DMS153 (cell line): ENCODE data around the gene ITPR1.

Experiments
- DNase-seq: peaks from one replicate; lab custom pipeline; 2025; lab: John Stamatoyannopoulos, UW

The ITPR1 gene

DNA sequence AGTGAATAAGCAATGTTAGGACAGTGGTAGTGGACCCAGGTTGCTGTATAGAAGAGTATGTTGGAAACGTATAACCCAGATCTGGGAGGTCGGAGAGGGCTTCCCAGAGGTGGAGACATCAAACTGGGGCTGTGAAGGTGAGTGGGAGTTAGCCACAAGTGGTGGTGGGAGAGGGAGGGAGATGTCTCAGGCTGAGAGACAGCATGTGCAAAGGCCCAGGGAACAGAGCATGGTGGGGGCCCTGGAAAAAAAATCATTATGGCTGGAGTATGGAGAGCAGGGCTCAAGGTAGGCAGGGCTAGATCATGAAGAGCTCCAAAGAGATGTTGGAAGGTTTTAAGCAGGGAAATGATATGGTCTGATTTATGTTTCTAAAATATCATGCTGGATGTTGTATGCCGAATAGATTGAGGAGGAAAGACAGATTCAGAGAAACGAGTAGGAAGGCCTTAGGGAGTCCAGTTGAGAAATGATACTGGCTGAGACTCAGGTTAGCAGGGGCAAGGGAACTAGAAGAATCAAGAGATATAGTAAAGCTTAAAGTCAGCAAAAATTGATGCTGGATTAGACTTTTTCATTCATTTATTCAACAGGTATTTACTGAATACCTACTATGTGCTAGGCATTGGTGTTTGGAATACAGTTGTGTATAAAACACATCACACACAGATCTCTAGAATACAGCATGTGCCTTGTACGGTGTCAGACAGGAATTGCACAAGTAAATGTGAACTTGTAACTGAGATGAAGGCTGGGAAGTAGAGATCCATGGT lies 17.0 kb downstream of the ITPR1 start:
- DNase-seq: no peak

DNA sequence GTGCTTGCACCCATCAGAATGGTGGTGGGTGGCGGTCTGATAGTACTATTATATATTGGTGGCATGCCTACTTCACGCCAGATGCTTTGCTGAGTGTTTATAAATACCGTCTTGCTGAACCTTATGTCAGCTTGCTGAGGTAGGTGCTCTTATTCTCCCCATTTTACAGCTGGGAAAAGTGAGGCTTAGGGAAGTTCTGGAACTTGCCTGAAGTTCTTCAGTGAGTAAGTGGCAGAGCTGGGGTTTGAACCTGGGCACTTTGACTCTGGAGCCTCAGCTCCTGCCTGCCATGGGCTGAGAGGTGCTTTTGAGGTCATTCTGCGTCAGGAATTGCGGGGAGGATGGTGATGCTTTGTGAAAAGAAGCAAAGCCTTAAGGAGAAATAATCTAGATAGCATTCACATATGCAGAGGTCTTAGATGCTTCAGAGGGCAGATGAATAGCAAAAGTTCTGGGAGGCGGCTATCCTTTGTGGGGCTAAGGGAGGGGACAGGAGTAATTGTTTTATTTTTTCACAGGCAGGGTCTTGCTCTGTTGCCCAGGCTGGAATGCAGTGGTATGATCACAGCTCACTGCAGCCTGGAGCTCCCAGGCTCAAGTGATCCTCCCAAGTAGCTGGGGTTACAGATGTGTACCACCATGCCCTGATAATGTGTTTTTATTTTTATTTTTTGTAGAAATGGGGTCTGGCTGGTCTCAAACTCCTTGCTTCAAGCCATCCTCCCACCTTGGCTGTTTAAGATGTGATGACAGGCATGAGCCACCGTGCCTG lies 18.5 kb downstream of the ITPR1 start:
- no peak for DNase-seq

DNA sequence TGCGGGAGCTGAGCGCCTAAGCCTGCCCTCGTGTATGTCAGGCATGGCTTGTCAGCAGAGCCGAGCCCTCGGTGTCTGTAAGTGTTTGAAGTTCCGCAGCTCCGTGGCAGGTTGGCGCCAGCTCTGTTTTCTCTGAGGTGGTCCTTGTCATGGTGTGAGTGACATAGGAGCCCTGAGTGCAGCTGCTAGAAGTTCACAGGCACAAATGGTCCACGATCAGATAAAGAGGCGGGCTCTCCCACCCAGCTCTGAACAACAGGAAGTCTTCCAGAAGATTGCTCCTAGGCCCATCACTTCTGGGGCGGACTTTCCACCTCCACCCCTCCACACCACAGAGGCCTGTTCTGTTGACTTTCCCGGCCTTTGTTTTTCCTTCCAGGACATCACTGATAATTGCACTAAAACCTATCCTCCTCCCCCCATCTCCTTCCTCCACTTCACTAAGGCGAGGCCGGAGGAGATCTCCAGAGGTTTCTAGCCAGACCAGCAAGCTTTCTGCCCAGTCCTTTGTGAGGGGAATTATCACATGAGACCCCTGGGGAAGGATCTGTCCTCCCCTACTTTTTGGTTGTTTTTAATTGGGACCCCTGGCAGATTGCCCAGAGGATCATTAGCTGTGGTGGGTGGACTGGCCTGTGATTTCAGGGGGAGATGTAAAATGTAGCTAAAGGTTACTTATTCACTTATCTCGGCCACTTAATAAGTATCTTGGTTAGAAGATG lies 19.9 kb downstream of the ITPR1 start:
- no peak for DNase-seq

DNA sequence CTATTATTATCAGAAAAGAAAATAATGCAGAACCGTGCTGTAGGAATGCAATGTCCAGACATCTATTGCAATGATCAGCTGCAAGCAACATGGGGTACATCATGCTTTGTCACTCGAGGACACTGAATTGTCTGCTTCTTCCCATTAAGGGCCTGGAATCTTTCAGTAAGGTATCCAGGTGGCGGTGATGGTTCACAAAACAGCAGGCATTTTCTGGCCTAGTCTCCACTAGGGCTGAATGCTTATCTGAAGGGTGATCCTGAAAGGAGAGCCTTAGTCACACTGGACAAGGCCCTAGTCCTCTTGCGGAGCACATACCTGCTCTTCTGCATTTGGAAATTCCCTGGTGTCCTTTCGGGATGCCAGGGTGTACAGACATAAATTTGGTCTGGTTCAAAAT lies 21.2 kb downstream of the ITPR1 start:
- DNase-seq: no peak

DNA sequence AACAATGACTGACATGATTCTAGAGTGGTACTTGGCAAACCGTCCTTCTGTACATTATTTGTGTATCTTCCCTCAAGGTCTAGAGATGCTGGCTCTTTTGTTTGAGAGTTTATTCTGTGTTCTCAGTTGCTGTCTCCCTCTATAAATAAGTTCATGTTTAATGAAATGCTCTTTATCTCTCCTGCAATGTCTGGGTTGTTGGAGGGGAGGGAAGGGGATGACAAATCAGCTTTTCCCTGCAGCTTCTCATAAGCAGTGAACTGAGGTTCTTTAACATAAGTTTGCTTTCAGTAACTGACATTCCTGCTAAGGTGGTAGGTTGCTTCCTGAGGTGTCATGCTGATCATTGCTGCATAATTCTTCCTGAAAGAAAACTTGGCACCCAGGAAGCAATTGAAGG lies 21.8 kb downstream of the ITPR1 start:
- no peak for DNase-seq

DNA sequence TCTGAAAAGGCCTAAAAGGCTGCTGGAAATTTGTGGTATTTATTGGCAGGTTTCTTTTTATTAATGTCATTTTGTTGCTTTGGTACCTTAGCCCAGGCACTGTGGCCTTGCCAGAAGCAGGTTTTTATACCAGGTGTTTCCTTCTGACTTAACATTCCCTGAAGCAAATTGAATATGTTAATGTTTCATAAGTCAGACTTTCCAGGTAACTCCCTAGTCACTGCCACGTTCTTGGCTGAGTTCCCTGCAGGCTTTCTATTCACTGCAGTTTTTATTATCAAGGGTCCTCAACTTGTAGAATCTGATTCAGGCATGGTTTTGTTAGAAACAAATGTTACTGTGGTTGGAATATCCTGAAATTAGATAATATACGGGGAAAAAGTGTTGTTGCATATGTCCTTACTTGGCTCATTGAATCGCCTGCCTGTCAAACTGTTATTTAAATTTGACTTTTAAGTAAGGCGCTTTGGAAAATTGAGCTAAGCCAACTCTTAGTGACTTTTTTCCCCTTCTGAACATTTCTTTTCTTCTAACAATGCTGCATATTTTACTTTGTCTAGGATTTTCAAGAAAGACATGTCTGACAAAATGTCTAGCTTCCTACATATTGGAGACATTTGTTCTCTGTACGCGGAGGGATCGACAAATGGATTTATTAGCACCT lies 22.9 kb downstream of the ITPR1 start:
- DNase-seq: no peak

DNA sequence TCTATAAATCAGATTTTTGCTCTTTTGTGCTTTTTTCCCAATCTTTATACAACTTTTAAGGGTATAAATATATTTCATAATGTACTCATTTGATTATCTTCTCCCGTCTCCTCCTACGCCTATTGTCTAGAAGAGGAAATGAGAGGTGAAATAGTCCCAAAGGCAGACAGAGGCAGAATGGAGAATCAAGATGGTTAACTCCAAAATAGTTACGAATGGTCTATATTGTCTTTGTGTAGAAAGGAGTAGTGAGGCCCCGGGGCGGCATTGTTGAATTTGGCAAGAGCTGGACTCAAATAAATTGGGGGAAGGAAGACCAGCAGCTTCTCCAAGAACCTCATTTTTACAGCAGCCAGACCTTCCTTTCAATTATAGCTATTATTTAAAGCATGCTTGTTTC lies 23.9 kb downstream of the ITPR1 start:
- no peak for DNase-seq

DNA sequence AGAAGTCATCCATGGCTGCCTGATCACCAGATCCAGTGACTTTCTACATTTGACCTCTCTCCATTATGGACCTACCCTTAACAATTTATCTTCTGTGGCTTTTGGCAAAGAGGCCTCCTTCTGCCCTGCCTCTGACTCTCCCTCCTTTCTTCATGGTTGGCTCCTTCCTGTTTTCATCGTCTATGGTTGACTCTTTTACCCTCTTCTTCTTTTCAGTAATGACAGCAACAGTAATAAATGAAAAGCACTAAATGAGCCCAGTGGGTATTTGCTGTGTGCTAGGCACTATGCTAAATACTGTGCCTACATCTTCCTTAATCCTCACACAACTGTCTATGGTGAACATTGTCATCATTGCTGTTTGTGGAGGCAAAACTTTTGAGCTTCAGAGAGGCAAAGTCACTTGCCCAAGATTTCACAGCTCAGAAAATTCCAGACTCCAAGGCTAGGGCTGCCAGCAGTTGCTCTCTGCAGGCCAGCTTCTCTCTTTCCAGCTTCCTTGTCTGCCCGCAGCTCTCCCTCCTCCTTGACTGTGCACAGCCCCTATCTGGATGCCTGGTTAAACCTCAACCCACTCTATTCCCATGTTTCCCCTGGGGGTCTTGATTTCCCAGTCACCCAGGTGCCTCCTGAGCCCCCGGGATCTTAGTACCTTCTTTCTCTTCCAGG lies 24.6 kb downstream of the ITPR1 start:
- no peak for DNase-seq

DNA sequence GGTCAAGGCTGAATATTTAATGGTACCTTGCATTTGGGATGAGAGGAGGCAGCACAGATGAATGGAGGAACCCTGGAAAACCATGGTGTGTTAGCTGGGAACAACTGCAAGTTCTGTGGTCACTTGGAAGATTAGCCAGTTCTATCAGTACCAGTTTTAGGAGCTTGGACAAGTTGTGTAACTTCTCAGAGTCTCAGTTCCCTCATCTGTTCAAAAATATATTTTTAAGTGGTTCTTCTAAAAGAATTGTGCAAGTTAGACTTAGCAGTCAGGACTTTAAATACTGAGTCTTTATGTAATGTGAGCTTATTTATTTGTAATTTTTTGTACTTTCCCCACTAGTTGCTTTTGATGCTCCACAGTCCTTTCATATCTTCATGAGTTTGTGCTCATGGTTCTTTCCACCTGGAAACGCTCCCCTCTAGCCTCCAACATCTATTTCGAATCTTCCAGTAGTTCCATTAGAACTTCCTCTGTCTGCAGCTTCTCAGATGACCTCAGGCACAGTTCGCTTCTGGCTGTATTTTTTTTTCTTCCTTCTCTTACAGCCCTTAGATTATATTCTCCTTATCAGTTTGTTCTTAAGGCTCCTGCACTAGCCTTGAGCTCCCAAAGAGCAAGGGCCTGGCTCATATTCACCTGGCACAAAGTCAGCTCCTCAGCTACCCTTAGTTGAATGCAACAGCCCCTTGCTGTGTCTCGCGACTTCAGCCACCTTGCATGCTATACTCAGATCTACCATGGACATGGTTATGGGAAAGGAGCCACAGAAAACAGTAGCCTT lies 27.1 kb downstream of the ITPR1 start:
- no peak for DNase-seq

DNA sequence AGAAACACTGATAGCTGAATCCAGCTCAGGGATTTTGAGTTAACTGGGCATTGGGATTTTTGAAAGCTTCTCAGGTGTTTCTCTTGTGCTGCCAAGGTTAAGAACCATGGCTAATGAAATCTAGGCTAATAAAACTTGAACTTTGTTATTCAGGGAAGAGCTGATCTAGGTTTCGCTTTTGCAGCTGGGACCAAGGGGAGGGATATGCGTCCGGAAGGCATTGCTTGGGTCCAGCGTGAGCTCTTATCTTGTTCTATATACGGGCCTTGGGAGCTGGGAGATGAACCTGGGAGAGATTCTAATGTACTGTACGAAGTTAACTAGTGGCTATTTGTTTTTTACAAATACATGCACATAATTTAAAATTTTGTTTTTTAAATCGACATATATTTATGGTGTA lies 29.8 kb downstream of the ITPR1 start:
- no peak for DNase-seq

DNA sequence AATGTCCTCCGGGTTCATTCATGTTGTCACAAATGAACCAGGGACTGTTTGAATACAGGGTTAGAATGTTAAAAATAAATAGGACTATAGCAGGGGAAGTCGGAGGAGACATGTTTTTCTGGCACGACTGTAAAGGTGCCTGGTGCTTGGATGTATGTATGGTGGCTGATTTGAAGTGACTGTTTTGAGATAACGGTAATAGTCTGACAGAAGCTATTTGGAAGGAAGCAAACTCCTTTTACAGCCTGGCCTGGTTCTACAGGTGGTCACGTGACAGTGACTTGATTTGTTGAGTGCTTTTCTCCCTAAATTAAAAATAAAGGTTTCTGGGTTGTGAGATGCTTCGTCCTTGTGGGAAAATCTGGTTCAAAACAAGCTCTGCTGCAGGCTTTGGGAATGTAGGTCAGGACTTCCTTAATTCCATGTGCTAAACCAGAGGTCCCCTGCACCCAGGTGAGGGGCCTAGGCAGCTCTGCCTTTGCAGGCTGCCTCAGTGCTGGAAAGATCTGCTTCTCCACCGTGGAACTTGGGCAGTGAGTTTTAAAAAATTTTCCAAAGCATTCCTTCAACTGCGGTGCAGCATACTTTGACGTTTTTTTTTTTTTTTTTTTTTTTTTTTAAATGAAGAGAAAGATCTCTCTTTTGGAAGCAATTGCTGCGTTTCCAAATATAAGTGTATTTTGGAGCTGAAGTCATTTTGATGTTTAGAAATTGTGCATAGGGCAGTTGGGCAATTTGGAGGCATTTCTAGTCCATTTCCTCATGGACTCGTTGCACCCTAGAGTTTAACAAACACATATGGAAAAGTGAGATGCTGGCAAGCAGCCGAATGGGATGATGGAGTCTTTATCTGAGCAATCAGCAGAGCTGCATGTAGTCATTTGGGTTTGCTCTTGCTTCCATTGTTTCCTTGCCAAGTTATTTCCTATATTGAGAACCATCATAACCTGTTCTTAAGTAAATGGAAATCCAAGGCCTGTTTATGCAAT lies 30.9 kb downstream of the ITPR1 start:
- DNase-seq: no peak

DNA sequence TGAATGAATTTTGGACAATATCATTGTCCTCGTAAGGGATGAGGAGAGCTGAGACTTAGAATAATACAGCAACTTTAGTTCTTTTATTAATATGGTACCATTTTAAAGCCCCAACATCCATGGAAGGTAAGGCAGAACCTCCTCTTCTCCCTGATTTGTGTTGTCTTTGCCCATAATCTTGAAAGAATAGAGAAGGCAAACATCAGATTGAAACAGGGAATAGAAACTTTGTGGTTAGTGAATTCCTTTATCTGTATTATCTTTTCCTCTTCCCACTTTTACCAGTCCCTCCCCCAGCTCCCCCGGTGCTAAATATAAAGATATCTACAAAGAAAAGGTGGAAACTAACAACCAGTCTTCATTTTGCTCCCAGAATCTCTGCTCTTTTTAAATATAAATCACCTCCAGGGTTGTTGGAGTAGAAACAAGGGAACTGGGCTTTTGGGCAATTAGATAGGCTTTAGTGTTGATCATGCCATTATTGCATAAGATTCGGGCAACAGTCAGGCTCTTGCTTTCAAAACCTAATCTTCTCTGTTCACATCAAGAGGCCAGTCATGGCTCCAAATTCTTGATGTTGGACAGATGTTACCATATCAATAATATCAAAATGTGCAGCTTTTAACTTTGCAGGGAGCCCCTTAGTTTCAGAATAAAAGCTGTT lies 32.5 kb downstream of the ITPR1 start:
- no peak for DNase-seq

DNA sequence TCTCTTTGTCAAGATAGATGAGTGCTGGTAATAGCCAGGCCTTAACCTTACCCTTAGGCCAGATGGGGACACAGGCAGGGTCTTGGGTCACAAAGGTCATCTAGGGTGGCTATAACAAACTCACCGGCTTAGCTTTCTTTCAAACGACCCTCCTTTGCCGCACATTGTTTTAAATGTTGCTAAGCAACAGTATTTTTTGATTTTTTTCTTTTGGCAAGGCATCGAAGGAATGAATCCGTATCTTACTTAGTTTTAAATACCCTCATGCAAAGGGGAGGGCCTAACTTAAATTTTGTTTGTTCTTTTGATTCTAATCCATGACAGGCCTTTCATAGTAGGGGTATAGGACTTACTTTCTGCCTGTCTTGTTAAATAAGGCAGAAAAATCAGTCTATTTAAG lies 35.2 kb downstream of the ITPR1 start:
- no peak for DNase-seq

DNA sequence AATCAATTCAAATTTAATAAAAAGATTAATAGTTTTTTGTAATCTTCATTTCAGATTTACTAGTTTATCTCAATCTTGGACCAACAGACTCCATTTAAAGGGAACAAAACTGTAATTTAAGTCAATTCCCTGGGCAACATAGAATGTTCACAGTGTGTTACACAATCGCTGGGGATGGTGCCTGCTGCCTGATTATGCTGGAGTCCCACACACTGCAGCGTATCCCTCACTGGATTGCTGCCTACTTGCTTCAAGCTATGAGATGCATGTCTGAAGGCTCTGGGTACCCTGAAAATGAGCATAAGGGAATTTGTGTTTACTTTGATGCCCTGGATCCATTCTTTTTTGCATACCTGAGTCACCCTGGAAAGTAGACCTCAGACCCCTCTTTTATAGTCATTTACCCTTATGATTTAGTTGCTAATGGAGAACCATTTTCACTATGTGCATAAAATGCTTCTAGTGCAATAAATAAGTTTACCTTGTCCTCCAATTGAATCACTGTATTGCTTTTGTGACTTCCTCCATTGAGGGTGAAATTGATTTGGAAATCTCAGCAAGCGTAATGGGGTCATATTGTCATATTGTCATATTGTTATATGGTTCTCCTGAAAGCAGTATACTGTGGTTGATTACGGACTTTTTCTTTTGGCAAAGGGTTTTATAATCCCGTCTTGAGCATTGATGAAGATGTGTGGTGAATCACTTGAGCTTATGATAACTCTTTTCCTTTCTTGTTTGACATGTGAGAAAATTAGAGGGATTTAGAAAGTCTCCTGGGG lies 35.9 kb downstream of the ITPR1 start:
- no peak for DNase-seq

DNA sequence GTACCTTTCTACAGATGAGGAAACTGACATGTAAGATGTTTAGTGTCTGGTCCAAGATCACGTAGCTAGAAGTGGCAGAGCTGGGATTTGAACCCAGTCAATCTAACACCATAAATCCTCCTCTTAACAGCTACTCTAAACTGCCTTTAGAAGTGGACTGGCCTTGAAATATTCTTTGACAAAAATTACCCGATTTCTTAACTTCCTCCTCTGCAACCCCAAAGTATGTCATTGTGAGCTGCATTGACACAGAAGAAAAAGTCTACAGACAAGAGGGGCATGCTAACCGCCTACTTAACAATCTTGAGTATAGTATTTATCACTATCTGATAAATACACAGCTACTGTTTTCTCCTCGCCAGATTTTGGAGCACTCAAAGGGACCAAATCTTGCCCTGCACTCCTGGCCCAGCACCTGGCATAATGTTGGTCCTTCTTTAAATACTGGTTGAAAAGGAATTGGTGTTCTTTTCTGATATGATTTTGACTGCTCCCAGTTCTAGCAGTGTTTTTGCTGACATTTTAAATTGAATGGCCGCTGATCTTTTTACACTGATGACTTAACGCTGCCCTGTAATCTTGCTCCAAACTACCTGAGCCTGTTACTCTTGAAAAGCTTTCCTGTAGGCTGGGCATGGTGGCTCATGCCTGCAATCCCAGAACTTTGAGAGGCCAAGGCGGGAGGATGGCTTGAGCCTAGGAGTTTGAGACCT lies 36.9 kb downstream of the ITPR1 start:
- no peak for DNase-seq

DNA sequence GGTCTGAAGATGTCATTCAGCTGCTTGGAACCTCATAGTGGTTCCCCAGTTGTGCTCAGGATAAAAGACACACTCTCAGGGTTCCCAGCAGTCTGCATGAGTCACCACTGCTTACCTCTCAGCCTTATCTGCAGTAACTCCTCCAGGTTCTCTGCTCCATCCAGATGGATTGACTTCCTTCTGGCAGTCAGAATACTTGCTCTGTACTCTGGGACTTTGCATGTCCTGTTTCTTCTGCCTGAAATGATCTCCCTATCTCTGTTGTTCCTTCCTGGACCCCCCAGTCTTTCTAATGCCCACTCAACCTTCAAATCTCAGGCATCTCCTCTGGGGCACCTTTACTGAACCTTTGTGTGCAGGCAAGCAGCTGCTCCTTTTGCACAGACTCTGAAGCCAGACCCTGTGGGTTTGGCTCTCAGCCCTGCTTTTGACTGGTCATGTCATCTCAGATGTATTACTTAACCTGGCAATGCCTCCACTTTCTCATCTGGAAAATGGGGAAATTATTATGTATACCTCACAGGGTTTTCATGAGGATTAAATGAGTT lies 38.4 kb downstream of the ITPR1 start:
- no peak for DNase-seq

DNA sequence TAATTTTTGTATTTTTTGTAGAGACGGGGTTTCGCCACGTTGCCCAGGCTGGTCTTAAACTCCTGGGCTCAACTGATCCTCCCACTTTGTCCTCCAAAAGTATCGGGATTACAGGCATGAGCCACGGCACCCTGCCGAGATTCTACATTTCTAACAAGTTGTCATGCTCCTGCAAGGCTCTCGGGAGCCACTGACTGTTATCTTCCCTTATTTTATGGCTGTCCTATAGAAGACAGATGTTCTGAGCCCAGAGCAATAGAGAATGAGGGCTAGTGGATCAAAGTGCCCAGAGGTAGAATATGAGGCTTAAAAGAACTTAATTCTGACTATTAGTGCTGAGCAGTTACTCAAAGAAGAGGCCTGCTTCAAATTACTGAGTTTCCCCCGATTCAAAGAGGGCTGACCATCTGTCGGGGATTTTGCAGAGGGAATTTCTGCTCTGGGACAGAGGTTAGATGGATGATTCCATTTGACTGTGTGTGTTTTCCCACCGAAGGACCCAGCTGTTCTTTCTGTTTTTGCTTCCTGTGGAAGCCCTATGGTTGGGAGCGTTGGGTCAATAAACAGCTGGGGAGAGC lies 39.5 kb downstream of the ITPR1 start:
- DNase-seq: no peak
